Activated B cell treated with CpG ODN at 0.5 μM for 24 hours (primary cell): ENCODE measurements around the gene ZNF683. TPM values are rescaled to one million over a fixed set of nuclear protein-coding genes. Genes with fewer than 3 reads are reported as not detected.

ENCODE experiments used
- ATAC-seq: fragments of 200-7000 bp; cut with Tn5 transposase; one replicate; pipeline ENCODE4 v1.10.0; 2021; ENCODE audit warnings: low read depth, mild to moderate bottlenecking, moderate library complexity
- CTCF ChIA-PET: fragments of 350-600 bp; sonication (Branson Sonifier 250); formaldehyde crosslinking; loops from one replicate; lab custom pipeline; 2021; ENCODE audit warnings: antibody characterized with exemption; lab: Charles Lee
- POLR2A ChIA-PET: fragments of 350-600 bp; sonication (Branson Sonifier 250); formaldehyde crosslinking; loops from one replicate; lab custom pipeline; 2021; ENCODE audit warnings: antibody characterized with exemption; lab: Charles Lee
- DNase-seq: peaks from one replicate; pipeline ENCODE4 v3.0.0; 2022
- H3K27ac Mint-ChIP-seq: one replicate; pipeline ENCODE4 v1.8.0; 2020; ENCODE audit warnings: mixed read lengths
- H3K27me3 Mint-ChIP-seq: one replicate; pipeline ENCODE4 v1.8.0; 2021; ENCODE audit warnings: mixed read lengths
- H3K36me3 Mint-ChIP-seq: one replicate; pipeline ENCODE4 v1.8.0; 2021; ENCODE audit warnings: low read depth, mixed read lengths
- H3K4me1 Mint-ChIP-seq: one replicate; pipeline ENCODE4 v1.8.0; 2021; ENCODE audit warnings: mixed read lengths
- H3K4me3 Mint-ChIP-seq: one replicate; pipeline ENCODE4 v1.8.0; 2020; ENCODE audit warnings: mild to moderate bottlenecking, mixed read lengths
- H3K9me3 Mint-ChIP-seq: one replicate; pipeline ENCODE4 v1.8.0; 2020; ENCODE audit warnings: mixed read lengths
- intact Hi-C: fragments of 100-400 bp; cut with micrococcal nuclease; formaldehyde crosslinking; loops from one replicate; pipeline ENCODE4 v1.15.1; 2024
- total RNA-seq: library from RNA; stranded (reverse); gene quantifications from 2 replicates; pipeline ENCODE4 v1.2.3, GENCODE V29; 2022
- TF ChIP-seq, protein P1 (sequence below): fragments of 200-600 bp; IDR thresholded peaks from one replicate; pipeline ENCODE4 v1.8.0; 2022; ENCODE audit warnings: antibody characterized with exemption, mild to moderate bottlenecking

ZNF683 gene
- total RNA-seq, 1 donor from 2014 or later: not detected

DNA sequence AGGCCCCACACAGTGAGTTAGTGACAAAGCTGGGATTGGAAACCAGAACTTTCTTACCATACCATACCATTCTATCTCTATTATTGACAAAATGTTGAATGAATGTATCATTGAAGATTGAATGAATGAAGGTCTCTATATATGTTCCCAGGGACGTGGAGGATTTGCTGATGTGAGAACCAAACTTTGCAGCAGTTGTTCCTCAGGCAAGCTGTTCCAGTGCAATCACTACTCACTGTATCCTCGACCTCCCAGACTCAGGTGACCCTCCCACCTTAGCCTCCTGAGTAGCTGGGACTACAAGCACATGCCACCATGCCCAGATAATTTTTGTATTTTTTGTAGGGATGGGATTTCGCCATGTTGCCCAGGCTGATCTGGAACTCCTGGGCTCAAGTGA is 26.5 kb upstream of the ZNF683 start:
- TF ChIP-seq, protein P1, sequence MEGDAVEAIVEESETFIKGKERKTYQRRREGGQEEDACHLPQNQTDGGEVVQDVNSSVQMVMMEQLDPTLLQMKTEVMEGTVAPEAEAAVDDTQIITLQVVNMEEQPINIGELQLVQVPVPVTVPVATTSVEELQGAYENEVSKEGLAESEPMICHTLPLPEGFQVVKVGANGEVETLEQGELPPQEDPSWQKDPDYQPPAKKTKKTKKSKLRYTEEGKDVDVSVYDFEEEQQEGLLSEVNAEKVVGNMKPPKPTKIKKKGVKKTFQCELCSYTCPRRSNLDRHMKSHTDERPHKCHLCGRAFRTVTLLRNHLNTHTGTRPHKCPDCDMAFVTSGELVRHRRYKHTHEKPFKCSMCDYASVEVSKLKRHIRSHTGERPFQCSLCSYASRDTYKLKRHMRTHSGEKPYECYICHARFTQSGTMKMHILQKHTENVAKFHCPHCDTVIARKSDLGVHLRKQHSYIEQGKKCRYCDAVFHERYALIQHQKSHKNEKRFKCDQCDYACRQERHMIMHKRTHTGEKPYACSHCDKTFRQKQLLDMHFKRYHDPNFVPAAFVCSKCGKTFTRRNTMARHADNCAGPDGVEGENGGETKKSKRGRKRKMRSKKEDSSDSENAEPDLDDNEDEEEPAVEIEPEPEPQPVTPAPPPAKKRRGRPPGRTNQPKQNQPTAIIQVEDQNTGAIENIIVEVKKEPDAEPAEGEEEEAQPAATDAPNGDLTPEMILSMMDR: no peak
- Mint-ChIP-seq H3K27me3 (peaks cover 17% of the 10 kb centered on the region), H3K36me3 (no peaks in the 10 kb centered on the region), H3K27ac (no peak overlapping the region), H3K9me3 (no peaks in the 10 kb centered on the region), H3K4me3 (no peak overlapping the region), H3K4me1 (no peaks in the 10 kb centered on the region)
- intact Hi-C loops: no loop called here
- ATAC-seq (no peak), DNase-seq (no peak)
- CTCF ChIA-PET: no interaction called here
- POLR2A ChIA-PET: interaction anchor here (0.7 kb wide), 1 partner anchor 39 kb away, joined by 3 read pairs; no protein-coding TSS in a partner anchor

DNA sequence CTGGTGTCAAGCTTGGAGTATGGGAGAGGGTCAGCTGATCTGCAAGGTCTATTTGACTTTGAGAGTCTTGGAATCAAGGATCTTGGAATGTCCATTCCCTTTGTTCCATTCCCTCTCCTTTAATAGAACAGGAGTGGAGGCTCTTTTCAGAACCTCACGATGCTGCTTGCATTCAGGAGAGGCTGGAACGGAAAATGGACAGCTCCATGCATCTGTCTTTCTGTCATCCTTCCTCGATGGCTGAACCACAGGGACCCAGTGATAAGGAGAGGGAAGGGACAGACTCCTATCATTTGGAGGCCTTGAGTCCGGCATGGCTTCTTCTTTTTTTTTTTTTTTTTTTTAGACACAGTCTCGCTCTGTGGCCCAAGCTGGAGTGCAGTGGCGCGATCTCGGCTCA is 23.2 kb upstream of the ZNF683 start:
- H3K36me3 Mint-ChIP-seq: no peaks in the 10 kb centered on the region
- intact Hi-C loops: no loop called here
- POLR2A ChIA-PET: no interaction called here
- peaks cover 19% of the 10 kb centered on the region for H3K27me3 Mint-ChIP-seq
- TF ChIP-seq, protein P1: no peak
- DNase-seq: no peak
- H3K9me3 Mint-ChIP-seq: no peaks in the 10 kb centered on the region
- CTCF ChIA-PET: no interaction called here
- no peaks in the 10 kb centered on the region for H3K4me1 Mint-ChIP-seq
- no peak for ATAC-seq
- no peak overlapping the region for H3K27ac Mint-ChIP-seq
- H3K4me3 Mint-ChIP-seq: no peak overlapping the region

DNA sequence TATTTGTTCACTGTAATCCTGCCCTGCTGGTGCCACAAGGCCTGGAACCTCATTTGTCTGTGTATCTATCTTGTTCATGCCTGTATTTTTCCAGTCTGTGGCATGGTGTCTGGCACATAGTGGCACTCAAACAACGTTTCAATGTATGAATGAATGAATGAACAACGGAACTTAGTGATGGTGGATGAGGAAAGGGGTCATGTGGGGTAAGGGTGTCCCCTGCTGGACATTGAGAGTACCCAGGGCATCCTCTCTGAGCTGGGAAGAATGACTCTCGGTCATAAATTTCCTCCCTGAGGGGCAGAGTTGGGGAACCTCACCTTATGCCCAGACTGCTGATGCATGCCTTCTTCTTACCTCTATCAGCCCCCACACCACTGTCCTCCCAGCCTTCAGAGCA is 18.9 kb upstream of the ZNF683 start:
- ATAC-seq (peak; percentile 28), DNase-seq (no peak)
- Mint-ChIP-seq H3K9me3 (no peaks in the 10 kb centered on the region), H3K27me3 (peaks cover 19% of the 10 kb centered on the region), H3K4me1 (no peaks in the 10 kb centered on the region), H3K27ac (no peak overlapping the region), H3K36me3 (no peaks in the 10 kb centered on the region), H3K4me3 (no peak overlapping the region)
- TF ChIP-seq, protein P1: no peak
- POLR2A ChIA-PET: no interaction called here
- CTCF ChIA-PET: interaction anchor here (1.0 kb wide), 1 partner anchor 287 kb away, joined by 3 read pairs; no protein-coding TSS in a partner anchor
- intact Hi-C loops: loop anchor here (1.0 kb wide), 1 partner anchor 116 kb away; no protein-coding TSS in a partner anchor

DNA sequence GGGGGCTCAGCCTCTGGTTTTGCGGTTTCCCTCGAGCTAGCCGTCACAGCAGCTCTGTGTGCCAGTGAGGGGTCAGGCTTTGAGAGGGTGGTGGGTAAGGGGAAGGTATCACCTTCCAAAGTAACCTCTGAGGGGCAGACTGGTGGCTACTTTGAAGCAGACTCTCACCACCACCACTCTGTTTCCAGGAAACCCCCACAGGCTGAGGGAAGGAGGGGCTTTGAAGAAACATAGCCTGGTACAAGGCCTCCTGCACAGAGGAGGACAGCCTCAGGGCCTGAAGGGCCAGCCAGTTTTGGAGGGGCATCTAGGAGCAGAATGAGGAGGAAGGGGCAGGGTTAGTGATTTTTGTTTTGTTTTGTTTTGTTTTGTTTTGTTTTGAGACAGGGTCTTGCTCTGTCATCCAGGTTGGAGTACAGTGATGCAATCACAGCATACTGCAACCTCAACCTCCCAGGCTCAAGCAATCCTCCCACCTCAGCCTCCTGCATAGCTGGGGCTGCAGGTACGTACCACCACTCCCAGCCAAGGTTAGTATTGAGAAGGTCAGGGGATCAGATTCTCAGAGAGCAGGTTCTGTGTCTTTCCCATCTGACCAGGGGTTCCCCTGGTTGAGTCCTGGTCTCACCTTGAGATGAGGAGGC is 17.2 kb upstream of the ZNF683 start:
- Mint-ChIP-seq H3K36me3 (no peaks in the 10 kb centered on the region), H3K4me3 (no peak overlapping the region), H3K27me3 (peaks cover 23% of the 10 kb centered on the region), H3K9me3 (no peaks in the 10 kb centered on the region), H3K4me1 (no peaks in the 10 kb centered on the region), H3K27ac (no peak overlapping the region)
- DNase-seq (no peak), ATAC-seq (no peak)
- ChIA-PET CTCF (no interaction called here), POLR2A (no interaction called here)
- intact Hi-C loops: no loop called here
- TF ChIP-seq, protein P1: no peak

DNA sequence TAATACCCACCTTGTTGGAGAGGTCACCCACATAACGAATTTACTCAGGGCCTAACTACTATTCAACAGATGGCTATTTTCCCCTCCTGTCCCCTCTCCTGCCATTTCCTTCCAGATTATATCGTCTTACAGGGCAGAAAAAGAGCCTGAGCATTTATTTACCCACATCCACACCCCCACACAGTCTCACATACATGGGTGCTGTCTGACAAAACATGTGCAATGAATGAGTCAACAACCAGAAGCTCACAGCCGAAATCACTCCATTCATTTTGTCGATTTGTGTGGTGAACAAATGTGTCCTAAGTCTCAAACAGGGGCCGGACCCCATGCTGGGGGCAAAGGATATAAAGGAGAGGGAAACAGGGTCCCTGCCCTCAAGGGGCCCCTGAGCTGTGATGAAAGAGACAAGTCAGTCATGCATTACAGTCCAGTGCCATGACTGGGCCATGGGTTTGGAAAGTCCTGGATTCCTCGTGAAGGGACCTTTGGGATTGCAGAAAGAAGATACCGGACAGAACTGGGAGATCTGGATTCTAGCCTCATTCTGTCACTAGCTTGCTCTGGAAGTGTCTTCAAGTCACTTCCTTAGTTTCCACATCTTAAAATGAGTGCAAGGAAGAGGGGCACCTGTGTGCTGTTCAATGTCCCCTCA is 16.4 kb upstream of the ZNF683 start:
- Mint-ChIP-seq H3K27me3 (peaks cover 26% of the 10 kb centered on the region), H3K4me1 (no peaks in the 10 kb centered on the region), H3K27ac (no peak overlapping the region), H3K9me3 (no peaks in the 10 kb centered on the region), H3K4me3 (no peak overlapping the region), H3K36me3 (no peaks in the 10 kb centered on the region)
- ATAC-seq: no peak
- ChIA-PET POLR2A (no interaction called here), CTCF (no interaction called here)
- intact Hi-C loops: no loop called here
- TF ChIP-seq, protein P1: no peak
- no peak for DNase-seq
